GM21447 (cell line): ENCODE results near the gene CHURC1.

Source experiments
- ATAC-seq: cut with Tn5 transposase; IDR thresholded peaks from one replicate; pipeline ENCODE4 v1.9.1; 2021; ENCODE audit not compliant: unreplicated experiment

CHURC1 gene

DNA sequence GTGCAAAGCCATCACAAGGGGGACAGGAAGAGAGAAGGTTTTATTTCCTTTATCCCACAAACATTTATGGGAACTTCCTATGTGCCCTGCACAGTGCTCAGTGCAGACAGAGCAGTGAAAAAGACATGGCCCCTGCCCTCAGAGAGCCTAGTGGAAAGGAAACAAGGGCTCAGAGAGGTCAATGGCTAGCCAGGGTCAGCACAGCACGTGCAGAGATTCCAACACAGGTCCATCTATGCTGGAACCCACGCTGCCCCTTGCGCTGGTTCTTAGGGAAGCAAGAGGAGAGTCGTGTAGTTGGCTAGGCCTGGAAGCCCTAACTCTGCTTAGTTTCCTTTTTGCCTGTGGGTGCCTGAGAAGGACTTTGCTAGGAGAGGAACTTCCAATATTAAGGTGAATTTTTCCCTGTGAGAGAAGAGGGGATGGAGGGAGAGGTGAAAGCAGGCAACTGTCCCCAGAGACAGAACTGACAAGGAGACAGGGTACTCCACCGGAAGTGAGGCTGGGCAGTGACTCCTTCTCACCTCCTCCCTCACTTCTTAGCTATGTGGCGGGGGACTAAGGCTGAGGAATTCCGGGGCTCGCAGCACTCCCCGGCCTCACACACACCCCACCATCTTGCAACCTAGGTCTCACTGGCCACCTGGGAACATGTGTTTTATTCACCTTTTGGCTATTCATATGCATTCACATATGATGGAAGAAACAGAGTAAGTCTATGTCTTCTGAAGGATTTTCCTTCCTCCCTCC, 40.4 kb downstream of the CHURC1 start:
- no peak for ATAC-seq

DNA sequence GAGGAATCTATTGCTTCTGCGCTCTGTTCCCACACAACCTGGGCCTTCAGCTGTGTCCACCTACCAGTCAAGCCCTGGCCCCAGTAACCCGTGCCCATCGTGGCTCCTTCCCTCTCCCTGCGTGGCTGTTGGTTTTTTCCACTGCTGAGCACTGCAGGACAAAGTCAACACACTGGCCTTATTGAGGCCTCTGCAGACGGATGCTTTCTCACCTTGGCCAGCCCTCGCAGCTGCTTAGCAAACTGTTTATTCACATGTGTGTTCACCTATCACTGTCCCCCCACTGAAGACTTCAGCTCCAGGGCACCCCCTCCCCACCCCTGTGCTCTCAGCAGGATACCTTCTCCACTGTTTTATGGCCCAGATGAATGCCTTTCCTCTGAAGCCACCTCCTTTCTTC, 41.0 kb downstream of the CHURC1 start:
- ATAC-seq: no peak

DNA sequence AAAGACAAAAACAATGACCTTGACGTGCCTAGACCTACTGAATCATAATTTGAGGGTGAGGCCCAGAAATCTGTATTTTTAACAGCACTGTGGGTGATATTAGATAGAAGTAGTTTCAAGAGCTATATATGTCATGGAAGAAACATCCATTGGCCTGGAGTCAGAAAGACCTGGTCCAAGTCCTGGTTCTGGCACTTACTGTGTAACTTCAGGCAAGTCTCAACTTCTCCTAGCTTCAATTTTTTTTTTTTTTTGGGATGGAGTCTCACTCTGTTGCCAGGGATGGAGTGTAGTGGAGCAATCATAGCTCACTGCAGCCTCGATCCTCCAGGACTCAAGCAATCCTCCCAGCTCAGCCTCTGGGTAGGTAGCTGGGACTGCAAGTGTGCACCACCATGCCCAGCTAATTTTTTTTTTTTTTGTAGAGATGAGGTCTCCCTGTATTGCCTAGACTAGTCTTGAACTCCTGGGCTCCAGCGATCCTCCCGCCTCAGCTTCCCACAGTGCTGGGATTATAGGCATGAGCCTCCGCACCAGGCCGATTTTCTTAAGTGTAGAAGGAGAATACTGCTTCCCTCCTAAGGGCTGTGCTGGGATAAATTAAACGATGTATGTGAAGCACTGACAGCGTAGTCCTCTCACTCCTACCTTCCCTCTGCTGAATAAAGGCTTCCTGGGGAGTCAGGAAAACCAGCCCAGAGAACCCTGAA, 42.6 kb downstream of the CHURC1 start:
- no peak for ATAC-seq

DNA sequence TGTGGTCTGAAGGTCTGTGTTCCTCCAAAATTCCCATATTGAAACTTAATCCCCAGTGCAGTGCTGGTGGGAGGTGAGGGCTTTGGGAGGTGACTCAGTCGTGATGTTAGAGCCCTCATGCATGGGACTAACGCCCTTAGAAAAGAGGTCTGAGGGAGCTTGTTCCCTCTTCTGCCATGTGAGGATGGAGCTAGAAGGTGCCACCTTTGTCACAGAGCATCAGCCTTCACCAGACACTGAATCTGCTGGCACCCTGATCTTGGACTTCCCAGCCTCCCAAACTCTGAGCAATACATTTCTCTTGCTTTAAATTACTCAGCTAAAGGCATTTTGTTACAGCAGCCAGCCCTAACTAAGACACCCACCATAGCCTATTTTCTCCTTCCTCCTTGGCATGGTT, 43.9 kb downstream of the CHURC1 start:
- ATAC-seq: no peak

DNA sequence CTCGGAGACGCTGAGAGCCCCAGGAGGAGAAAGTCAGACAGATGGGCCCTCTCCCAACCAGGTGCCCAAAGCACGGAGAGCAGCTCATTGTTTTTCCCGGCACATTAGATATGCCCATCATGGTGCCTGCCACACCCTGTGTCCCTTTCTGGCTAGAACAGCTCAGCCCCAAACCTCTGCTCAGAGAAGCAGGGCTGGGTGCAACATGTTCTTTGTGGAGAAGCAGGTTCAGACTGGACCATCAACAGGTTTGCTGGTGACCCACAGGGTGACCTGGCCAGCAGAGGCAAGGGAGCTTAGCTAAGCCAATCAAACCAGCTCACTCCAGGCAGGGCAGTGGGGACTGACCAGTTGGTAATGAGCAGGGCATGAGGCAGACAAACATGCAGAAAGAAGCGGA, 44.5 kb downstream of the CHURC1 start:
- no peak for ATAC-seq

DNA sequence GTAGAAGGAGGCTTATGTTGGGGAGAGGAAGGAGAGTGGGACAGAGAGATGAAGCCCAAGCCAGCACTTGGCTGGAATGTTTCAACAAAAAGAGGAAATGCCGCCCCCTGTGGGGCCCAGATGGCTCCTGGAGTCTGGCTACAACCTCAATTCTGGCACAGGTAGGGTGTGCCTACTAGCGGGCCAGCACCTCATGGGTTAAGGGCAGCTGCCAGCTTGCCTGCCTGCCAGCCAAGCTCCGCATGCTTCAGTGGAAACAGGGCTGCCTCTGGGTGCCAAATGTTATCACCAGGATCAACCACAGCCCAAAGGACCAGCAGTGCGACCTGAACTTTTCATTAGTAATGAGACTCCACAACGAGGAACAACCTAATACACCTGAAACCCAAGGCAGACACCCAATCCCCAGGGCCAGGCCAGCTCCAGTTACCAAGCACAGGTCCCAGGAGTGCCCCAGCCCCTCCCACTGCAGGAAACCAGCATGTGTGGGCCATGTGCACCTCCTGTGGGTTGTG, 46.6 kb downstream of the CHURC1 start:
- no peak for ATAC-seq

DNA sequence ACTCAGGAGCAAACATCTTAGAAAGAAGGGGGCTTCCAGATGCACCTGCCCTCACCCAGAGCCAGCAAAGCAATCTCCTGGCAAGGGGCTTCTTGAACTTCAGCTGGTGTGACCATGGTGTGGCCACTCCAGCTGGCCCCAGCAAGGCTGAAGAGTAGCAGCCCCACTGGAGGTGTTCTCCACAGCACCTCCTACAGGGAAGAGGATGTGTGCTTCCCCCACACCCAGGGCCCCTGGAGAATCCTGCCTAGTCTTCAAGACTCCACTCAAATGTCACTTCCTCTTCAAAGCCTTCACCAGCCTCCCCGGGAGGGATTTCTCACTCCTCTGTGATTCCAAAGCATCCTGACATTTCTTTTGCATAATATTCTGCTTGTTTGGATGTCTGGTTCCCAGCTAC, 49.4 kb downstream of the CHURC1 start:
- no peak for ATAC-seq

DNA sequence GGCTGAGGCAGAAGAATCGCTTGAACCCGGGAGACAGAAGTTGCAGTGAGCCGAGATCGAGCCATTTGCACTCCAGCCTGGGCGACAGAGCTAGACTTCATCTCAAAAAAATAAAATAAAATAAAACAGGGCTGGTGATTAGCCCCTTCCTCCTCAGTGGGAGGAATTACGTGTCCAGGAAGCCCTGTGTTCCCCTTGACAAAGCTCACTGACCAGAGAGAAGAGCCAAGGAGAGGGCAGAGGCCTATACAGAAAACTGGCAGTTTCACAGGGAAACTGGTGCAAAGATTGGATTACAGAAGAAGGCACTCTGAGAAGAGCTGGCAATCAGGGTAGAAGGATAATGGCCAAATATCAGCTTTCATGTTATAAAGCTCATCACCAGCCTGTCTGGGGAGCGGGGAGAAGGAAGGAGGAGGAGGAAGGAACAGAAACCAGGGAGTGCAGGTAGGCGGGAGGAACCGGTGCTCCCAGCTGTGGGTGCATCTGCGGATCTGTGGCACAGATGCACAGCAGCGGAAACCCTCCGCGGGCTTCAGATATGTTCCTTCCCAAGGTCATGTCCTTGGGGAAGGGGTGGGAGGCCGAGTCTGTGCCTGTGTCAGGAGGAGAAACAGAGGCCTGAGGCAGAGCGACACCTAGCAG, 51.2 kb downstream of the CHURC1 start:
- no peak for ATAC-seq

DNA sequence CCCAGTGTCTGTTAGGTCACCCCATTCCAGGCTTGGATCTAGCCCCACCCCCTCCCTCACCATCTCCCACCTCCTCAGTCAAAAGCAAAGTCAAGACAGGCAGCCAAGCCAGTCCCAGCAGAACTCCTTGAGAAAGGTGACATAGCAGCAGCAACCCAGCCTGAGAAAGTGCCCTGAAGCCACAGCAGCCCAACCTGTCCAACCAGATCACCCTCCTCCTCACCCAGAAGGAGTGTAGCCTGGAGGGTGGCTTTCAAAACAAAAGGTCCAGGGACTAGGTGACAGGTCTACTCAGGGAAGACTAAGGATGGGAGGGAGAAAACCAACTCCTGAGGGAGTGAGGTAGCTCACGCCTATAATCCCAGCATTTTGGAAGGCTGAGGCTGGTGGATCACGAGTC, 52.7 kb downstream of the CHURC1 start:
- ATAC-seq: no peak

DNA sequence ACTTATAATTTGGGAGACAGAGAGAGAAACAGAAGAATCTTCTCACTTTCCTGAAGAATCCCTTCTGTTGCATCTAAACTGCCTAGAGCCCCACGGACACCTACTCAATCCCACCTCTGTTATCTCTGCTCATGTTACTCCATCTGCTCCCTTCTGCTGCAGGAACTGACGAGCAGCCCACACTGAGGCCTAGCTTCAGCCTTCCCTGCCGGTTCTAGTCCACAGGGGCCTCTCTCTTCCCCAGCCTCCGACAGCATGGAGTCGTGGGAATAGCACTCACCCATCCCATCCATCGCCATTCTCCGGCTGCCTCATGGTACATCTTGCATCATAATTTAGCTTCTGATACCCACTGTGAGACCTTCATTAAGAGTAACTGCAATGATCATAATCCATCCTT, 53.9 kb downstream of the CHURC1 start:
- no peak for ATAC-seq

DNA sequence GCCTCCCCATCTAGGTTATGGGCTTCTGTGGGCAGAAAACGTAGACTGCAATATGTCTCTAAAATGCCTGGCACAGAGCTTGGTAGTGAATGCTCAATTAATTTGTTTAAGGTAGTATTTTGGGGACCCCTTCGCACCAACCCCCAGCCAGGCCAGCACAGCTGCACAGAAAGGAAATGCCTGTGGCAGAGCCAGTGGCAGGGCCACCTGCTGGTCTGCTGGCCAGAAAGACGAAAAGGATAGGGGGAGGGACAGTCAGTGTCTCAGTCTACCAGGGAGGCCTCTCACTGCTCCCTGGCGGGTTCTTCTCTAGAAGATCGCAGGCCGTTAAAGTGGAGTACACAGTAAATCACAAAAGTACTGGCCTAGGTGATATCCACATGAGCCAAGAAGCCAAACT, 54.4 kb downstream of the CHURC1 start:
- no peak for ATAC-seq

DNA sequence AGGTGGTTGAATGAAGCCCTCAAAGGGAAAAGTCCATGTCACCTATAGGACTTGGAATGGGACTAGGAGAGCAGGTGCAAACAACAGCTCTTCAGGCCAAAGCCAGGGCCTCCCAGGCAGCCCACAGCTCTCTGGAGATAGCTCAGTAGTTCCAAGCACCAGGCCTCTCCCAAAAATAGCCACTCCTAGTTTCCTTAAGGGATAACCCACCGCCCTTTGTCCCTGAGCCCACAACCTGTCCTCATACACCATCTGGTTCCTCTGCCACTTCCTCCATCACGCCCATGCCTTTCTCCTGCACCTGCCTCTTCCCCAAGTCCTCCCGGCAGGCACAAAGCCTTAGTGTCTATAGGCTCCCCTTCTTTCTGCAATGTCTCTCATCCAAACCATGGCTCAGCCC, 55.8 kb downstream of the CHURC1 start:
- no peak for ATAC-seq

DNA sequence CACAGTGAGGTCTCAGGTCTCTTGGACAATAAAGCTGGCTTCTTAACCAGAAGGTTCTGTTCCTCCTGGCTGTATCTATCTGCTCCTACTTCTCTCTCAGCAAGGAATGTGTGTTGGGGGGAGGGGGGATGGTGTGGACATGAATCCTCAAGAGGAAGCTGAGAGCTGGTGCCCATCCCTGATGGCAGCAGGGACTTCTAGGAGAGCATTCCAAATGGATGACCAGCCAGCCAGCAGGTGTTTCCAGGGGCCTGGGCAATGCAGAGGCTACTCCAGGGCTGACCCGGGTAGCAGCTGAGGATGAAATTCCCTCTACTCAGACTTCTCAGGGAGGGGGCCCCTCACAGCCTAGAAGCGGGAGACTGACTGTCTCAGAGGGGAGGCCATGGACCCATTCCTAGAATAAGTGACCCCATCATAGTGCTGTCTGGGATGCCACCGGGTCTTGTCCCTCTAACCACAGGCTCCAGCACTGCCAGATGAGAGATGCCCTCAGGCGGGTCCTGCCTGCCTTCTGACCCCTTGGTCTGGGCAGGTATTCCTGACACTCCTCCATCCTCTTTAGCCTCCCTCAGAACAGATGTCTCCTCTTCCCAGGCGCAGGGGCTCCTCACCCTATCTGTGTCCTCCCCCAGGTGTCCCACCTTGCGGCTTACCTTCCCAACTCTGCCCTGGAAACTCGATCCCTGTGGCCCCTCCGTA, 56.7 kb downstream of the CHURC1 start:
- no peak for ATAC-seq

DNA sequence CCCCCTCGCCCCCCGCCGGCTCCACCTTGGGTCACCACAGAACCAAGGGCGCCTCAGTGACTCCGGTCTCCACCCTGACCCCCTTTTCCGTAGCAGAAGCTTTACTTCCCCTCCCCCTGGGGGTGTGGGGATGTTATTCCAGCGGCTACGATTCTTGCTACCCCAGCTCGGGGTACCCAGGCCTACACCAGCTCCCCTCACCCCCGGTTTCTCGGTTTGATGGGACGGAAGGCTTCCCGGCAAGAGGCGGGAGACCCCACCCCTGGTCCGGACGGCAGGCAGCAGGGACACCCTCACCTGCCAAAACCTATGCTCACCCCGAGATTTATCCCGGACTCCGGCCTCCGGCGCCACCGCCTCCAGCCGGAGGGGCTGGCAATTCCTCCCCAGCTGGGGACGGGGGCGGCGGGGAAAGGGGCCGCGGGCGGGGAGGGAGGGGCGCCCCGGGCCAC, 57.3 kb downstream of the CHURC1 start:
- ATAC-seq: no peak

DNA sequence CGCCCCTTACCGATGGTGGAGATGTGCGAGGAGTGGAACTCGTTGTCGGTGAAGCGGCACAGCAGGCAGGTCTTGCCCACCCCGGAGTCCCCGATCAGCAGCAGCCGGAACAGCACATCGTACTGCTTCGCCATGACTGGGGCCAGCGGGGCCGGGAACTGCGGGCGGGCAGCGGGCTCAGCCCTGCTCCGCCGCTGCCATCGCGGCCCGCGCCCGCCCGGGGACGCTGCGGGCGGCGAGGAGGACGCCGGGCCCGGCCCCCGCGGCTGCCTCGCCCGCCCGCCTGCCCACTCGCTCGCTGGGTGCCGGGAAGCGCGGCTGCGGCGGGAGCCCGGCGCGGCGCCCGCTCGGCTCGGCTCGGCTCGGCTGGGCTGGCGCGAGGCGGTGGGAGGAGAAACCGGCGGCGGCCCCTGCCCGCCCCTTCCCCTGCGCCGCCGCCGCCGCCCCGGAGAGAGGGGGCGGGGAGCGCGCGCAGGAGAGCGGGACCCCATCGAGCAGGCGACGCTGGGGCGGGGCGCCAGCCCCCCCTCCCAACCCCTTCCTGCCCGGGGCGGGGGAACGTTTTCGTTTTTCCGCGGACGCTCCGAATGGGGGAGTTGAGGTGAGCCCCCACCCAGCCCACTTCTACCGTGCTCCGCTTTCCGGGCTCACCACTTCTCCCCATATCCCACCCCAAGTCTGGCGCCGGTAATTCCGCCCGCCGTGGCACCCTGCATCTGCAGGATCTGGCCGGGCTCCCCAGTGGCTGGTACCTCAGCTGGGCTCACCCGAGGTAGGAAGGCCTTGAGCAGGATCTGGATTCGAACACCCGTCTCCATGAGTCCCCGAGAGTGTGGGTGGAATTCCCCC, 57.9 kb downstream of the CHURC1 start, which contains the start of gene RAB15:
Gene RAB15, minus strand, starts transcription at position 394 of the 849 bp plus-strand sequence. Its CDS starts 260 bp downstream, at position 134.
- ATAC-seq: no peak

DNA sequence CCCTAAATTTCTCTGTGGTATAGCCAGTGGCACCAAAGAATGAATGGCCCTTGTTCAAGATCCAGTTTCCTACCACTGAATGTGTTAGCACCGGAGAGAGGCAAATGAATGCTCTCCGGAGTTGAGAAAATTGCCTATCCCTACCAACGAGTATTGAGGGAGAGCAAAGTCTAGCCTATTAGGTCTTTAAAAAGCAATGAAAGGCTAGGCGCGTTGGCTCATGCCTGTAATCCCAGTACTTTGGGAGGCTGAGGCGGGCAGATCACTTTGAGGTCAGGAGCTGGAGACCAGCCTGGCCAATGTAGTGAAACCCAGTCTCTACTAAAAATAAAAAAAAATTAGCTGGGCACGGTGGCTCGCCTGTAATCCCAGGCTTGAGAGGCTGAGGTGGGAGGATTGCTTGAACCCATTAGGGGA, 58.8 kb downstream of the CHURC1 start:
- no peak for ATAC-seq

DNA sequence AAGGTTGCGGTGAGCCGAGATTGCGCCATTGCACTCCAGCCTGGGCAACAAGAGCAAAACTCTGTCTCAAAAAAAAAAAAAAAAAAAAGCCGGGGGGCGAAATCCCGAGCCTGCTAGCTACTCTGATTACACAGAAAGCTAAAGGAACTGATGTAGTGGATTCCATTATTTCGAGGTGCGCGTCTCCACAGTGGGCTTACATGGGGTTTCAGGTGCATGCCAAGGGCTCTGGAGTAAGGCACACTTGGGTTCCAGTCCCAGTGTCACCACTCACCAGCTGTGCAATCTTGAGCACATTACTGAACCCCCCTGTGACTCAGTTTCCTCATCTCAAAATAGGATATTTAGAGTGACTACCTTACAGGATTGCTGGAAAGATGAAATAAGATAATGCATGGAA, 59.6 kb downstream of the CHURC1 start:
- ATAC-seq: no peak

DNA sequence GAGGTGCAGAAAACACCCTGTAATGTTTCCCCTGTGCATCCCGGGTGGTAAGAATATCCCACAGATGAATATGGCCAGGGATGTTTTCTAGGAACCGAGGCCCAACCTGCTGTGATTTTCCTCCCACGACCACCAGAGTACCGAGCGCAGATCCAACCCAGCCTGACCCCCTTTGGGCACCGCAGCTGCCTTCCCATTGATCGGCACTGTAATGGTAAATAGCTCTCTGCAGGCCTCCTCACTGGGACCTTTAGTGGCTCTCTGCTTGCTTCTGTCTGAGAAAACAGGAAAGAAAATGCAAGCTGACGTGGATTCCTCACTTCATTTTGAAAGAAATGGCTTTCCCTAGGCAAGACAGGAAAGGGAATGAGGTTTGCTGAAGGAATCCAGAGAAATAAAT, 60.3 kb downstream of the CHURC1 start:
- ATAC-seq: no peak

DNA sequence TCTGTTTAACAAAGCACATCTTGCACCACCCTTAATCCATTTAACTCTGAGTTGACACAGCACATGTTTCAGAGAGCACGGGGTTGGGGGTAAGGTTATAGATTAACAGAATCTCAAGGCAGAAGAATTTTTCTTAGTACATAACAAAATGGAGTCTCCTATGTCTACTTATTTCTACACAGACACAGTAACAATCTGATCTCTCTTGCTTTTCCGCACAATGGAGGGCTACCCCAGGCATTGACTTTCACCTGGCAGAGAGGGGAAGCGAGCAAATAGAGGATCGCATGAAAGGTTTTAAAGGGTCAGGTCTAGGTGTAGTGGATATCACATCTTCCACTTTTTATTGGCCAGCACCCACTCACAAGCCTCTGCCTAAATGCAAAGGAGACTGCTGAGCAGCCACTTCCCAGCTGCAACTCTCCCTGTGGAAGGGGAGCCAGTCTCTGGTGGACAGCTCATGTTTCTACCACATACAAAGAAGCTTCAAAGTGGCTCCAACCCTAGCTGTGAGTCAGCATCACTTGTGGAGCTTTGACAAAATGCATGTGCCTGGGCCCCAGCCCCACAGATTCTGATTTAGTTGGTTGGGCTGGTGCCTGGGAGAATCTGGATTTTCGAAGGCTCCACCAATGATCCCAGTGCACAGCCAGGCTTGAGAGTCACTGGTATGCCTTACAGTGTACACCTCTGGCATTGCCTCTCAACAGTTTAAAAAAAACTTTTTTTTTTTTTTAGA, 65.2 kb downstream of the CHURC1 start:
- ATAC-seq: no peak
